Fibroblast of lung (primary cell): ENCODE results near the gene LIN37. TPM values are rescaled to one million over a fixed set of nuclear protein-coding genes. Genes with fewer than 3 reads are reported as not detected.

Experiments
- DNase-seq, 2 donors: peaks; one replicate each; pipeline versions ENCODE4 v3.0.0 to v3.0.0-alpha.2; 2010; ENCODE audit warnings: low read depth in 2 of 2
- H2AFZ ChIP-seq: 2 replicates; pipeline ENCODE4 v1.5.1; 2012; ENCODE audit warnings: low read length, control low read depth, inconsistent platforms
- H3K27ac ChIP-seq: 2 replicates; pipeline ENCODE4 v1.5.1; 2011; ENCODE audit warnings: low read length, control low read depth; ENCODE audit not compliant: insufficient read depth
- H3K27me3 ChIP-seq: 2 replicates; pipeline ENCODE4 v1.5.1; 2011; ENCODE audit warnings: mild to moderate bottlenecking, low read length; ENCODE audit not compliant: control insufficient read depth, insufficient read depth
- H3K36me3 ChIP-seq: 2 replicates; pipeline ENCODE4 v1.5.1; 2011; ENCODE audit warnings: low read length; ENCODE audit not compliant: control insufficient read depth, insufficient read depth
- H3K4me1 ChIP-seq: 2 replicates; pipeline ENCODE4 v1.5.1; 2011; ENCODE audit warnings: low read length; ENCODE audit not compliant: control insufficient read depth, insufficient read depth; ENCODE audit errors: extremely low read depth
- H3K4me2 ChIP-seq: 2 replicates; pipeline ENCODE4 v1.5.1; 2011; ENCODE audit warnings: low read length, control low read depth; ENCODE audit not compliant: insufficient read depth; ENCODE audit errors: extremely low read depth
- H3K4me3 ChIP-seq, 4 experiments: fragments of 200-600 bp in 1 of 4; sonication (generic) in 1 of 4; replicated peaks in 1 of 4; 2 replicates each; pipeline ENCODE4 v1.5.1; 2011 to 2016; ENCODE audit warnings: low read length in 4 of 4, low read depth in 3 of 4, mild to moderate bottlenecking in 3 of 4, control low read depth in 2 of 4, inconsistent platforms in 1 of 4, mixed read lengths in 1 of 4; ENCODE audit not compliant: insufficient read depth in 1 of 4; ENCODE audit errors: control extremely low read depth in 1 of 4
- H3K79me2 ChIP-seq: 2 replicates; pipeline ENCODE4 v1.5.1; 2012; ENCODE audit warnings: mild to moderate bottlenecking, low read length, inconsistent platforms; ENCODE audit not compliant: control insufficient read depth, insufficient read depth
- H3K9ac ChIP-seq: 2 replicates; pipeline ENCODE4 v1.5.1; 2011; ENCODE audit warnings: mild to moderate bottlenecking, low read length, control low read depth; ENCODE audit not compliant: insufficient read depth
- H3K9me3 ChIP-seq: 2 replicates; pipeline ENCODE4 v1.5.1; 2012; ENCODE audit warnings: low read depth, low read length; ENCODE audit not compliant: control insufficient read depth, insufficient read depth
- H4K20me1 ChIP-seq: 2 replicates; pipeline ENCODE4 v1.5.1; 2011; ENCODE audit warnings: low read length; ENCODE audit not compliant: control insufficient read depth, insufficient read depth; ENCODE audit errors: extremely low read depth
- EZH2 ChIP-seq: IDR thresholded peaks from 2 replicates; pipeline ENCODE4 v1.5.1; 2012; ENCODE audit warnings: low read length, control low read depth, mild to moderate bottlenecking; ENCODE audit errors: missing control alignments
- polyA plus RNA-seq, 2 donors: library from polyadenylated mRNA; depleted of rRNA in 1 of 2; stranded (reverse) in 1 of 2; unstranded in 1 of 2; fragments of >200 nt; gene quantifications; 2 replicates each; pipeline ENCODE4 v1.2.1, GENCODE V29; 2011 to 2012; ENCODE audit warnings: missing spikeins in 1 of 2
- total RNA-seq: library from RNA; depleted of rRNA; stranded (reverse); fragments of >200 nt; gene quantifications from 2 replicates; pipeline ENCODE4 v1.2.1, GENCODE V29; 2014
- TF ChIP-seq, protein P1 (sequence below), 2 donors: IDR thresholded peaks in 1 of 2; conservative IDR thresholded peaks in 1 of 2; 1 replicate in 1 of 2; 2 replicates in 1 of 2; pipeline ENCODE4 v1.5.1; 2011 to 2012; ENCODE audit warnings: low read length in 2 of 2, control low read depth in 1 of 2, inconsistent platforms in 1 of 2, low read depth in 1 of 2, mild to moderate bottlenecking in 1 of 2

LIN37 gene
- total and polyA plus RNA-seq, 2 donors (not counting 1 experiment from before 2014, with no cell fraction given), result 6.4 to 10.3 TPM

- Histone ChIP-seq H3K79me2 (peaks cover 22% of the 10 kb centered on the region), H3K36me3 (peaks cover 21% of the 10 kb centered on the region), H3K4me2 (no peak overlapping the region), H3K27me3 (no peaks in the 10 kb centered on the region), H3K9ac (no peak overlapping the region), H3K4me1 (peaks cover 12% of the 10 kb centered on the region), H3K9me3 (no peaks in the 10 kb centered on the region), H3K4me3 (no peak overlapping the region), H2AFZ (no peak overlapping the region), H3K27ac (no peak overlapping the region), H4K20me1 (no peaks in the 10 kb centered on the region)
- DNase-seq, result no peak
- TF ChIP-seq EZH2, result no peak
- TF ChIP-seq, protein P1, sequence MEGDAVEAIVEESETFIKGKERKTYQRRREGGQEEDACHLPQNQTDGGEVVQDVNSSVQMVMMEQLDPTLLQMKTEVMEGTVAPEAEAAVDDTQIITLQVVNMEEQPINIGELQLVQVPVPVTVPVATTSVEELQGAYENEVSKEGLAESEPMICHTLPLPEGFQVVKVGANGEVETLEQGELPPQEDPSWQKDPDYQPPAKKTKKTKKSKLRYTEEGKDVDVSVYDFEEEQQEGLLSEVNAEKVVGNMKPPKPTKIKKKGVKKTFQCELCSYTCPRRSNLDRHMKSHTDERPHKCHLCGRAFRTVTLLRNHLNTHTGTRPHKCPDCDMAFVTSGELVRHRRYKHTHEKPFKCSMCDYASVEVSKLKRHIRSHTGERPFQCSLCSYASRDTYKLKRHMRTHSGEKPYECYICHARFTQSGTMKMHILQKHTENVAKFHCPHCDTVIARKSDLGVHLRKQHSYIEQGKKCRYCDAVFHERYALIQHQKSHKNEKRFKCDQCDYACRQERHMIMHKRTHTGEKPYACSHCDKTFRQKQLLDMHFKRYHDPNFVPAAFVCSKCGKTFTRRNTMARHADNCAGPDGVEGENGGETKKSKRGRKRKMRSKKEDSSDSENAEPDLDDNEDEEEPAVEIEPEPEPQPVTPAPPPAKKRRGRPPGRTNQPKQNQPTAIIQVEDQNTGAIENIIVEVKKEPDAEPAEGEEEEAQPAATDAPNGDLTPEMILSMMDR (conservative IDR thresholded peaks at IDR 0.05 in 1 of 2, IDR thresholded peaks at IDR 0.05 in 1 of 2; ENCODE audit: low read depth in 1 of 2, low read length in 2 of 2), result no peak
Observed at GRCh38 chr19:35760711-35761349, 12.5 kb downstream of the LIN37 start.

DNA sequence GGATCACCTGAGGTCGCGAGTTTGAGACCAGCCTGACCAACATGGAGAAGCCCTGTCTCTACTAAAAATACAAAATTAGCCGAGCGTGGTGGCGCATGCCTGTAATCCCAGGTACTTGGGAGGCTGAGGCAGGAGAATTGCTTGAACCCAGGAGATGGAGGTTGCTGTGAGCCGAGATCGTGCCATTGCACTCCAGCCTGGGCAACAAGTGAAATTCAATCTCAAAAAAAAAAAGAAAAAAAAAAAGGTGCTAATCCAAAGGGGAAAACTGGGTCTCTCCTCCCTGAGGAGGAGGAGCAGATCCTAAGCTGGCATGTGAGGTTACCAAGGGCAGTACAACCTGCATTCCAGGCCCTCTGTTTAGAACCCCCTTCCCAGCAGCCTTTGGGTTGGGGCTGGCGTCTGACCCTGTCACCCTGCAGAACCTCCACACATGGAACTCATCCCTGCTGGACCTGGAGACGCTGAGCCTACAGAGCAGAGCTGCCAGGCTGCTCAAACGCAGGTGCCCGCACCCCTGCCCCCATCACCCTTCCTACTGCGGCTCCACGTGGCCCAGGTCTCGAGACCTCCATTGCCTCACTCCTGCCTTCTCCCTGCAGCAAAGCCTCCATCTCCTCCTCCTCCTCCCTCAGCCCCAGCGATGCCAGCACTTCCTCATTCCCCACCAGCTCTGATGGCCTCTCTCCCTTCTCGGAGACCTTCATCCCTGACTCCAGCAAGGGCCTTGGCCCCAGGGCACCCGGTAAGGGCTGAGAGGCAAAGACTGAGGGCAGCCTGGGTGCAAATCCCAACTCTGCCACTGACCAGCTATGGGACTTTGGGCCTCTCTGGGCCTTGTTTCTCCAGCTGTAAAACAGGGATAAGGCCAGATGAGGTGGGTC is 16.3 kb downstream of the LIN37 start:
- no peak overlapping the region for H3K4me2 ChIP-seq
- no peak overlapping the region for H3K4me3 ChIP-seq
- DNase-seq, result no peak
- H3K79me2 ChIP-seq, result peaks cover 7% of the 10 kb centered on the region
- H2AFZ ChIP-seq, result no peak overlapping the region
- no peaks in the 10 kb centered on the region for H3K4me1 ChIP-seq
- H3K36me3 ChIP-seq, result peaks cover 20% of the 10 kb centered on the region
- TF ChIP-seq EZH2, result no peak
- TF ChIP-seq, protein P1 (conservative IDR thresholded peaks at IDR 0.05 in 1 of 2, IDR thresholded peaks at IDR 0.05 in 1 of 2; ENCODE audit: low read depth in 1 of 2, low read length in 2 of 2), result no peak
- no peaks in the 10 kb centered on the region for H3K27me3 ChIP-seq
- H4K20me1 ChIP-seq, result no peaks in the 10 kb centered on the region
- no peak overlapping the region for H3K9ac ChIP-seq
- H3K9me3 ChIP-seq, result no peaks in the 10 kb centered on the region
- no peak overlapping the region for H3K27ac ChIP-seq

DNA sequence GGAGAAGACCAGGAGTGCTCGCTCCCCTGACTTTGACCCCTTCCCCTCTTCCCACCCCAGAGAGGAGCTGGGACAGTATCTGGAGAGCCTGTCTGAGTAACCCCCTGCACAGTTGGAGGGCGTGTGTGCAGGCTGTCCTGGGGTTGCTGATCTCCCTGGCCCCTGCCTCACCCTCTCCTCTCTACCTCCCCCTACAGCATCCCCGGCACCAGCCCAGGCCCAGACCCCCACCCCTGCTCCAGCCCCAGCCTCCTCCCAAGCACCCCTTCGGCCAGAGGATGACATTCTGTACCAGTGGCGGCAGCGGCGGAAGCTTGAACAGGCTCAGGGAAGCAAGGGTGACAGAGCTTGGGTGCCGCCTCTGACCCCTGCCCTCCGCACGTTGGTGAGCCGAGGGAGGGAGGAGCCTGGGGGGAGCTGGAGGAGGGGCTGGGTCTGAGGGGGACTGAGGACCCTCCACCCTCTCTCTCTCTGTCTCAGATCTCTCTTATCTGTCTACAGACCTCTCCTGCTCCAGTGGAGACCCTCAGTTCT is 18.3 kb downstream of the LIN37 start:
- Histone ChIP-seq H3K4me3 (no peak overlapping the region), H3K4me1 (no peaks in the 10 kb centered on the region), H3K4me2 (no peak overlapping the region), H3K27me3 (no peaks in the 10 kb centered on the region), H2AFZ (no peak overlapping the region), H3K36me3 (peaks cover 15% of the 10 kb centered on the region), H3K27ac (no peak overlapping the region), H4K20me1 (no peaks in the 10 kb centered on the region), H3K9ac (no peak overlapping the region), H3K9me3 (no peaks in the 10 kb centered on the region), H3K79me2 (no peaks in the 10 kb centered on the region)
- no peak for DNase-seq
- no peak for TF ChIP-seq EZH2
- TF ChIP-seq, protein P1 (conservative IDR thresholded peaks at IDR 0.05 in 1 of 2, IDR thresholded peaks at IDR 0.05 in 1 of 2; ENCODE audit: low read depth in 1 of 2, low read length in 2 of 2), result no peak
